HepG2 (cell line): Measurements from ENCODE around the gene UGT1A8. TPM values are rescaled to one million over a fixed set of nuclear protein-coding genes. Genes with fewer than 3 reads are reported as not detected.

ENCODE experiments used
- FOXK1 ChIP-seq: sonication (generic); formaldehyde crosslinking; IDR thresholded peaks from 2 replicates; pipeline ENCODE4 v1.4.0; 2020; ENCODE audit warnings: low read depth, missing genetic modification reagents, borderline replicate concordance
- GATAD2A ChIP-seq: IDR thresholded peaks from 2 replicates; pipeline ENCODE4 v1.6.1; 2016
- HBP1 ChIP-seq: IDR thresholded peaks from 2 replicates; pipeline ENCODE4 v1.6.1; 2016; ENCODE audit warnings: low read depth, control low read depth
- HDAC1 ChIP-seq: sonication (generic); formaldehyde crosslinking; IDR thresholded peaks from 2 replicates; pipeline ENCODE4 v1.5.1; 2020; ENCODE audit warnings: mild to moderate bottlenecking, missing genetic modification reagents
- KDM6A ChIP-seq: IDR thresholded peaks from 2 replicates; pipeline ENCODE4 v1.6.1; 2016; ENCODE audit warnings: low read depth
- MYC ChIP-seq: sonication (generic); formaldehyde crosslinking; IDR thresholded peaks from 2 replicates; pipeline ENCODE4 v1.9.0; 2021; ENCODE audit warnings: missing genetic modification reagents, borderline replicate concordance
- PCBP1 ChIP-seq: fragments of 200-400 bp; formaldehyde crosslinking; IDR thresholded peaks from 2 replicates; pipeline ENCODE4 v1.6.1; 2017; ENCODE audit warnings: mild to moderate bottlenecking, low read depth, low read length, borderline replicate concordance
- RBM22 ChIP-seq: fragments of 200-400 bp; formaldehyde crosslinking; optimal IDR thresholded peaks from 2 replicates; pipeline ENCODE3; 2017; ENCODE audit warnings: mild to moderate bottlenecking, low read length, moderate library complexity
- RBM39 ChIP-seq: fragments of 200-400 bp; formaldehyde crosslinking; IDR thresholded peaks from one replicate; pipeline ENCODE4 v1.6.1; 2018; ENCODE audit warnings: antibody characterized with exemption, mild to moderate bottlenecking, low read depth, low read length; ENCODE audit not compliant: poor library complexity, severe bottlenecking
- SMAD1 ChIP-seq: sonication (generic); formaldehyde crosslinking; IDR thresholded peaks from 2 replicates; pipeline ENCODE4 v1.4.0; 2020; ENCODE audit warnings: missing genetic modification reagents, low read depth, mild to moderate bottlenecking, borderline replicate concordance
- ZNF710 ChIP-seq: sonication (generic); formaldehyde crosslinking; IDR thresholded peaks from 2 replicates; pipeline ENCODE4 v1.5.0; 2020; ENCODE audit warnings: mild to moderate bottlenecking, missing genetic modification reagents, borderline replicate concordance
- polyA plus RNA-seq, 8 experiments: library from polyadenylated mRNA; depleted of rRNA in 3 of 8; stranded (reverse) in 7 of 8; unstranded in 1 of 8; fragments of >200 nt; fragmentation: Illumina TruSeq in 4 of 8; extraction: Trizol in 4 of 8; gene quantifications; 2 replicates each; pipeline versions ENCODE4 v1.2.1 to v1.2.3, GENCODE V29; 2011 to 2016; ENCODE audit warnings: low read depth in 4 of 8, missing spikeins in 1 of 8, mixed read lengths in 1 of 8; ENCODE audit not compliant: insufficient read depth in 1 of 8
- total RNA-seq, 5 experiments: library from RNA; depleted of rRNA; stranded (reverse); fragments of >200 nt; fragmentation: Illumina TruSeq; extraction: Trizol; gene quantifications; 2 replicates each; pipeline ENCODE4 v1.2.3, GENCODE V29; 2016; ENCODE audit warnings: low read depth in 1 of 5
- TF ChIP-seq, protein P1 (sequence below): IDR thresholded peaks from 2 replicates; pipeline ENCODE4 v1.4.0; 2020; ENCODE audit warnings: mild to moderate bottlenecking, missing genetic modification reagents
- TF ChIP-seq, protein P2 (sequence below): sonication (generic); formaldehyde crosslinking; IDR thresholded peaks from 2 replicates; pipeline ENCODE4 v1.4.0; 2020; ENCODE audit warnings: missing genetic modification reagents
- TF ChIP-seq, protein P3 (sequence below): sonication (generic); formaldehyde crosslinking; IDR thresholded peaks from 2 replicates; pipeline ENCODE4 v1.4.0; 2020; ENCODE audit warnings: missing genetic modification reagents

Gene UGT1A8
- total and polyA plus RNA-seq, 2 of the 13 experiments (the other 11 are each of a cell fraction or from before 2014, with no cell fraction given), result not detected

DNA sequence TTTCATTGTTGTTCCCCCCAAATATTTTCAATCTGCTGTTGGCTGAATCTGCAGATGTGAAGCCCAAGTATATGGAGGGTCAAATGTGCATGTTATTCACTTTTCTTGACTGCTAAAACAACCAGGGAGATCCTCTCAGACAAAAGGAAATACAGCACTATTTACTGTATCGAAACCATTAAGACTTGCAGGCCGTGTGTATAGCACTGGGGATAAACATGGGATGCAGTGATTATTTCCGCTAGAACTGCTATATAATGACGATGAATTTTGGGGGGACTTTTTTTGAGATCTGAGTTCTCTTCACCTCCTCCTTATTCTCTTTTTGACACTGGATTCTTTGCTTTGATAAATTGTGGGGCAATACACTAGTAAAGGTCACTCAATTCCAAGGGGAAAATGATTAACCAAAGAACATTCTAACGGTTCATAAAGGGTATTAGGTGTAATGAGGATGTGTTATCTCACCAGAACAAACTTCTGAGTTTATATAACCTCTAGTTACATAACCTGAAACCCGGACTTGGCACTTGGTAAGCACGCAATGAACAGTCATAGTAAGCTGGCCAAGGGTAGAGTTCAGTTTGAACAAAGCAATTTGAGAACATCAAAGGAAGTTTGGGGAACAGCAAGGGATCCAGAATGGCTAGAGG lies 139.1 kb downstream of the UGT1A8 start (continued):
- no peak for TF ChIP-seq HBP1
- TF ChIP-seq RBM22, result no peak
- TF ChIP-seq, protein P1, sequence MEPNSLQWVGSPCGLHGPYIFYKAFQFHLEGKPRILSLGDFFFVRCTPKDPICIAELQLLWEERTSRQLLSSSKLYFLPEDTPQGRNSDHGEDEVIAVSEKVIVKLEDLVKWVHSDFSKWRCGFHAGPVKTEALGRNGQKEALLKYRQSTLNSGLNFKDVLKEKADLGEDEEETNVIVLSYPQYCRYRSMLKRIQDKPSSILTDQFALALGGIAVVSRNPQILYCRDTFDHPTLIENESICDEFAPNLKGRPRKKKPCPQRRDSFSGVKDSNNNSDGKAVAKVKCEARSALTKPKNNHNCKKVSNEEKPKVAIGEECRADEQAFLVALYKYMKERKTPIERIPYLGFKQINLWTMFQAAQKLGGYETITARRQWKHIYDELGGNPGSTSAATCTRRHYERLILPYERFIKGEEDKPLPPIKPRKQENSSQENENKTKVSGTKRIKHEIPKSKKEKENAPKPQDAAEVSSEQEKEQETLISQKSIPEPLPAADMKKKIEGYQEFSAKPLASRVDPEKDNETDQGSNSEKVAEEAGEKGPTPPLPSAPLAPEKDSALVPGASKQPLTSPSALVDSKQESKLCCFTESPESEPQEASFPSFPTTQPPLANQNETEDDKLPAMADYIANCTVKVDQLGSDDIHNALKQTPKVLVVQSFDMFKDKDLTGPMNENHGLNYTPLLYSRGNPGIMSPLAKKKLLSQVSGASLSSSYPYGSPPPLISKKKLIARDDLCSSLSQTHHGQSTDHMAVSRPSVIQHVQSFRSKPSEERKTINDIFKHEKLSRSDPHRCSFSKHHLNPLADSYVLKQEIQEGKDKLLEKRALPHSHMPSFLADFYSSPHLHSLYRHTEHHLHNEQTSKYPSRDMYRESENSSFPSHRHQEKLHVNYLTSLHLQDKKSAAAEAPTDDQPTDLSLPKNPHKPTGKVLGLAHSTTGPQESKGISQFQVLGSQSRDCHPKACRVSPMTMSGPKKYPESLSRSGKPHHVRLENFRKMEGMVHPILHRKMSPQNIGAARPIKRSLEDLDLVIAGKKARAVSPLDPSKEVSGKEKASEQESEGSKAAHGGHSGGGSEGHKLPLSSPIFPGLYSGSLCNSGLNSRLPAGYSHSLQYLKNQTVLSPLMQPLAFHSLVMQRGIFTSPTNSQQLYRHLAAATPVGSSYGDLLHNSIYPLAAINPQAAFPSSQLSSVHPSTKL, result peak; percentile 99
- peak; percentile 98 for TF ChIP-seq HDAC1 (CRISPR knock-in tag)
- TF ChIP-seq, protein P2, sequence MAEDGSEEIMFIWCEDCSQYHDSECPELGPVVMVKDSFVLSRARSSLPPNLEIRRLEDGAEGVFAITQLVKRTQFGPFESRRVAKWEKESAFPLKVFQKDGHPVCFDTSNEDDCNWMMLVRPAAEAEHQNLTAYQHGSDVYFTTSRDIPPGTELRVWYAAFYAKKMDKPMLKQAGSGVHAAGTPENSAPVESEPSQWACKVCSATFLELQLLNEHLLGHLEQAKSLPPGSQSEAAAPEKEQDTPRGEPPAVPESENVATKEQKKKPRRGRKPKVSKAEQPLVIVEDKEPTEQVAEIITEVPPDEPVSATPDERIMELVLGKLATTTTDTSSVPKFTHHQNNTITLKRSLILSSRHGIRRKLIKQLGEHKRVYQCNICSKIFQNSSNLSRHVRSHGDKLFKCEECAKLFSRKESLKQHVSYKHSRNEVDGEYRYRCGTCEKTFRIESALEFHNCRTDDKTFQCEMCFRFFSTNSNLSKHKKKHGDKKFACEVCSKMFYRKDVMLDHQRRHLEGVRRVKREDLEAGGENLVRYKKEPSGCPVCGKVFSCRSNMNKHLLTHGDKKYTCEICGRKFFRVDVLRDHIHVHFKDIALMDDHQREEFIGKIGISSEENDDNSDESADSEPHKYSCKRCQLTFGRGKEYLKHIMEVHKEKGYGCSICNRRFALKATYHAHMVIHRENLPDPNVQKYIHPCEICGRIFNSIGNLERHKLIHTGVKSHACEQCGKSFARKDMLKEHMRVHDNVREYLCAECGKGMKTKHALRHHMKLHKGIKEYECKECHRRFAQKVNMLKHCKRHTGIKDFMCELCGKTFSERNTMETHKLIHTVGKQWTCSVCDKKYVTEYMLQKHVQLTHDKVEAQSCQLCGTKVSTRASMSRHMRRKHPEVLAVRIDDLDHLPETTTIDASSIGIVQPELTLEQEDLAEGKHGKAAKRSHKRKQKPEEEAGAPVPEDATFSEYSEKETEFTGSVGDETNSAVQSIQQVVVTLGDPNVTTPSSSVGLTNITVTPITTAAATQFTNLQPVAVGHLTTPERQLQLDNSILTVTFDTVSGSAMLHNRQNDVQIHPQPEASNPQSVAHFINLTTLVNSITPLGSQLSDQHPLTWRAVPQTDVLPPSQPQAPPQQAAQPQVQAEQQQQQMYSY, result no peak
- TF ChIP-seq PCBP1, result no peak
- 0 out of 2 replicates have a peak, but pooled peaks have one; percentile 16 for TF ChIP-seq MYC (CRISPR knock-in tag)
- peak; percentile 71 for TF ChIP-seq KDM6A (CRISPR knock-in tag)
- TF ChIP-seq, protein P3, sequence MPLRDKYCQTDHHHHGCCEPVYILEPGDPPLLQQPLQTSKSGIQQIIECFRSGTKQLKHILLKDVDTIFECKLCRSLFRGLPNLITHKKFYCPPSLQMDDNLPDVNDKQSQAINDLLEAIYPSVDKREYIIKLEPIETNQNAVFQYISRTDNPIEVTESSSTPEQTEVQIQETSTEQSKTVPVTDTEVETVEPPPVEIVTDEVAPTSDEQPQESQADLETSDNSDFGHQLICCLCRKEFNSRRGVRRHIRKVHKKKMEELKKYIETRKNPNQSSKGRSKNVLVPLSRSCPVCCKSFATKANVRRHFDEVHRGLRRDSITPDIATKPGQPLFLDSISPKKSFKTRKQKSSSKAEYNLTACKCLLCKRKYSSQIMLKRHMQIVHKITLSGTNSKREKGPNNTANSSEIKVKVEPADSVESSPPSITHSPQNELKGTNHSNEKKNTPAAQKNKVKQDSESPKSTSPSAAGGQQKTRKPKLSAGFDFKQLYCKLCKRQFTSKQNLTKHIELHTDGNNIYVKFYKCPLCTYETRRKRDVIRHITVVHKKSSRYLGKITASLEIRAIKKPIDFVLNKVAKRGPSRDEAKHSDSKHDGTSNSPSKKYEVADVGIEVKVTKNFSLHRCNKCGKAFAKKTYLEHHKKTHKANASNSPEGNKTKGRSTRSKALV (CRISPR knock-in tag), result peak; percentile 73; the same call in 1 of the 2 replicates
- TF ChIP-seq SMAD1 (CRISPR knock-in tag), result no peak
- TF ChIP-seq FOXK1 (CRISPR knock-in tag), result peak; percentile 93; the same call in 1 of the 2 replicates
- TF ChIP-seq ZNF710 (CRISPR knock-in tag), result peak; percentile 52; the same call in 1 of the 2 replicates
- TF ChIP-seq GATAD2A (CRISPR knock-in tag), result peak; percentile 91
- TF ChIP-seq RBM39, result no peak
